HG03039 (cell line): Measurements from ENCODE around the gene SRSF1.
"Not testable (repeated sequence)": the region's sequence is repeated elsewhere in the genome, so short reads cannot be mapped to it uniquely, and the experiment has no call there.

ENCODE experiments used
- ATAC-seq: cut with Tn5 transposase; IDR thresholded peaks from one replicate; pipeline ENCODE4 v1.9.1; 2021; ENCODE audit warnings: mild to moderate bottlenecking, moderate library complexity; ENCODE audit not compliant: unreplicated experiment

Gene SRSF1

GRCh38 chr17:58006924-58007780 is at the start of gene SRSF1:
Gene SRSF1, minus strand, starts transcription at chr17:58007246. Its CDS starts 109 bp downstream, at chr17:58007137.
- ATAC-seq, result peak; percentile 72

- ATAC-seq, result no peak
Observed at GRCh38 chr17:58056476-58056875, 49.4 kb upstream of the SRSF1 start.

- ATAC-seq, result no peak
Observed at GRCh38 chr17:58054641-58055040, 47.6 kb upstream of the SRSF1 start.

- no peak for ATAC-seq
Observed at GRCh38 chr17:58052945-58053715, 46.1 kb upstream of the SRSF1 start.

- ATAC-seq, result no peak
Observed at GRCh38 chr17:58052407-58052806, 45.4 kb upstream of the SRSF1 start.

- ATAC-seq, result no peak
Observed at GRCh38 chr17:58051468-58051867, 44.4 kb upstream of the SRSF1 start.

- ATAC-seq, result no peak
Observed at GRCh38 chr17:58050966-58051365, 43.9 kb upstream of the SRSF1 start.

GRCh38 chr17:58049533-58049932 is 42.5 kb upstream of the SRSF1 start:
- ATAC-seq, result no peak

- ATAC-seq, result no peak
Observed at GRCh38 chr17:58047376-58048150, 40.5 kb upstream of the SRSF1 start.

- ATAC-seq, result no peak
Observed at GRCh38 chr17:58046239-58047094, 39.4 kb upstream of the SRSF1 start.

GRCh38 chr17:58044256-58044655 is 37.2 kb upstream of the SRSF1 start:
- not testable (repeated sequence) for ATAC-seq

GRCh38 chr17:58043221-58044181 is 36.5 kb upstream of the SRSF1 start:
- ATAC-seq, result no peak

GRCh38 chr17:58041161-58041560 is 34.1 kb upstream of the SRSF1 start:
- ATAC-seq, result no peak

- ATAC-seq, result no peak
Observed at GRCh38 chr17:58040386-58040785, 33.3 kb upstream of the SRSF1 start.

- no peak for ATAC-seq
Observed at GRCh38 chr17:58039975-58040374, 32.9 kb upstream of the SRSF1 start.

- ATAC-seq, result no peak
Observed at GRCh38 chr17:58032691-58033415, 25.8 kb upstream of the SRSF1 start.

- ATAC-seq, result no peak
Observed at GRCh38 chr17:58028578-58028977, 21.5 kb upstream of the SRSF1 start.

- no peak for ATAC-seq
Observed at GRCh38 chr17:58020401-58020800, 13.4 kb upstream of the SRSF1 start.

- no peak for ATAC-seq
Observed at GRCh38 chr17:58019521-58019920, 12.5 kb upstream of the SRSF1 start.
